Ecto neural progenitor cell (in vitro differentiated cells): Measurements from ENCODE around the gene SEMG1.

Experiments
- DNase-seq: peaks from one replicate; pipeline ENCODE4 v3.0.0-alpha.2; 2018; ENCODE audit warnings: low spot score

Gene SEMG1, protein sequence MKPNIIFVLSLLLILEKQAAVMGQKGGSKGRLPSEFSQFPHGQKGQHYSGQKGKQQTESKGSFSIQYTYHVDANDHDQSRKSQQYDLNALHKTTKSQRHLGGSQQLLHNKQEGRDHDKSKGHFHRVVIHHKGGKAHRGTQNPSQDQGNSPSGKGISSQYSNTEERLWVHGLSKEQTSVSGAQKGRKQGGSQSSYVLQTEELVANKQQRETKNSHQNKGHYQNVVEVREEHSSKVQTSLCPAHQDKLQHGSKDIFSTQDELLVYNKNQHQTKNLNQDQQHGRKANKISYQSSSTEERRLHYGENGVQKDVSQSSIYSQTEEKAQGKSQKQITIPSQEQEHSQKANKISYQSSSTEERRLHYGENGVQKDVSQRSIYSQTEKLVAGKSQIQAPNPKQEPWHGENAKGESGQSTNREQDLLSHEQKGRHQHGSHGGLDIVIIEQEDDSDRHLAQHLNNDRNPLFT

DNA sequence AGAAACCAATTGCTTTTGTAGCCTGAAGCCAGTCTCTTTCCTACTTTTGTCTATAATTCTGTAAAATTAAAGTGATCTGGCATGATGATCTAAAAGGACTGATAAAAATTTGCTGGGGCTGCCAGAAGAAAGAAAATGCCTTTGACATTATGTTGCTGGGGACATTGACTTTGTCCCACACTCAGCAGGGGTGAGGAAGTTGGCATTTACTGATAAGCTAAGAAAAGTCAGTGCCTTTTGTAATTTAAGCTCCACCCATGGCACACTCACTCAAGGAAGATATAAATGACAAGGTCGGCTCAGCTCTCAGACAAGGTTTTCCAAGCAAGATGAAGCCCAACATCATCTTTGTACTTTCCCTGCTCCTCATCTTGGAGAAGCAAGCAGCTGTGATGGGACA lies at the start of gene SEMG1:
TSS of gene SEMG1 (plus strand) at position 309 of the 400 bp plus-strand sequence. CDS start at position 330, 21 bp downstream.
- no peak for DNase-seq

- DNase-seq: no peak
These were observed 48.9 kb upstream of the SEMG1 start for GRCh38 chr20:45157962-45158361.

- no peak for DNase-seq
These were observed 43.6 kb upstream of the SEMG1 start for GRCh38 chr20:45163083-45163803.

DNA sequence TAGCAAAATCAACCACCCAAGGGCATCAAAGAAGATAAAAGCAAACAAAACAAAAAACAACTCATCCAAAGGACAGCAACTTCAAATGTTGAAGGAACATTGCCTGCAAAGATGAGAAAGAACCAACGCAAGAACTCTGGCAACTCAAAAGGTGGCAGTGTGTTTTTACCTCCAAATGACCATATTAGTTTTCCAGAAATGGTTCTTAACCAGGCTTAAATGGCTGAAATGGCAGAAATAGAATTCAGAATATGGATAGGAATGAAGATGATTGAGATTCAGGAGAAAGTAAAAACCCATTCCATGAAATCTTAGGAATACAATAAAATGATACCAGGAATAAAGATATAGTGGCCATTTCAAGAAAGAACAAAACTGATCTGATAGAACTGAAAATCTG lies 41.9 kb upstream of the SEMG1 start:
- no peak for DNase-seq

- DNase-seq: no peak
These were observed 33.3 kb upstream of the SEMG1 start for GRCh38 chr20:45173522-45173921.

GRCh38 chr20:45174434-45175364 lies 32.1 kb upstream of the SEMG1 start, which contains the start of gene PI3:
TSS of gene PI3 (plus strand) at chr20:45174902. CDS start at chr20:45174923, 21 bp downstream.
- no peak for DNase-seq

DNA sequence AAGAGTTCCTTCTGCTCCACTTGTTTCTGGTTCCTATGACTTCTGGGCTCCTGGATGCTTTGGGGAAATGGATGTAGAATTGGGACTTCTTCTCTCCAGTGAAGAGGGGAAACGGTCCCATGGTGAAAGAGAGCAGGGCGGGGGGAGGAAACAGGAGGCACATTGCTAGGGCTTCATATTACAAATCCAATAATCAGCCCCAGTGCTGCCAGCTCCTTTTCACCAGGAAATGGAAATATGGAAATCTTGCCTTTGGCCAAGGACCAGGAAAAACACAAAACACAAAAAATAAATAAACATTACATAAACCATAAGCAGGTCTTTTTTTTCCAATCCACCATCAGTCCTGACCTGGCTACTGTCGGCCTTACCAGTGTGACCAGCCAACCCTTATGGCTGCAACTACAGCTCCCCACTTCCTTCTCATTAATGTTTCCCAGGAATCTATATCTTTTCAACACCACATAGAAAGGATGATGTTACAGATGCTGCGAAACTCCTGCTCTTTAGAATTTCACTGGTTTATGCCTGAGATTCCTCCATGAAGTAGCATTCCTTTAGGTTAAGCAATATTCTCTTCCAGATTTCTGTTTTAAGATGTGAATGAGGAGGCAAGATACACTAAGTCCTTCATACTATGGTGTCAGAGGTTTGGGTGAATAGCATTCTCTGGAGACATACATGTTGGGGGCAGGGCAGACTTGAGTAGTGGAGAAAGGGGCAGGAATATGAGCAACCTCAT lies 30.1 kb upstream of the SEMG1 start:
- DNase-seq: no peak

DNA sequence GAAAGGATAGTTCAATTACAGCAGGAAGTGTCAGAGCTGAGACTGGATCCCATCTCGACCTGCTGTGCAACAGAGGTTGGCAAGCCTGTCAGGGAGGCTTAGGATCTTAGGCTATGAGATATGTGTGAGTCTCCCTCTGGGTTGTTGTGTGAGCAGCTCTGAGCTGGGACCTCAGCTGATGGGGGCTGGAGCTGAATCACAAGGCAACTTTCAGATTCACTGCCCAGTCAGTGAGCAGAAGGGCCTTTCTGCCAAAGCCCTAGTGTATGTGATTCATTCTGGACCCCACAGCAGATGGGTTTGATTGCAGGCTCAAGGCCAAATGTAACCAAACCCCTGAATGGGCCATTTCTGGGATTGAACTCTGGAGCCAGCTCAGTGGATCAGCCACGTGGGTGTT lies 27.7 kb upstream of the SEMG1 start:
- DNase-seq: no peak

DNA sequence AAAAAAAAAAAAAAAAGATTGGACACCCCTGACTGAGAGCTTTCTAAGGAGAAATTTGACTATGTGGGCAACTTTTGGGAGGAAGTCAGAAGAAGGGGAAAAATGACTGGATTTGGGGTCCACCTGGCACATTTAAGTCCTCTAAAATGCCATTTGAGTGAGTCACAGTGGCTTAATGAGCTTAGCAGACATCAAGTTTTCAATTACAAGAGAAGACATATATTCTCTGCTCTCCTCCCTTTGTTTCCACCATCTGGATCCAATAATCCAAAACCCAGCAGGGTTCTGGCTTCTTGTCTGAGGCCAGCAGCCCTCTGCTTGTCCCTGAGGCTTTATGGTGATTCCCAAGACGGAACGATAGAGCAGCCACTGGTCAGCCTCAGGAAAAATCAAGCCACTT lies 25.2 kb upstream of the SEMG1 start:
- no peak for DNase-seq

GRCh38 chr20:45183084-45183483 lies 23.7 kb upstream of the SEMG1 start:
- no peak for DNase-seq

DNA sequence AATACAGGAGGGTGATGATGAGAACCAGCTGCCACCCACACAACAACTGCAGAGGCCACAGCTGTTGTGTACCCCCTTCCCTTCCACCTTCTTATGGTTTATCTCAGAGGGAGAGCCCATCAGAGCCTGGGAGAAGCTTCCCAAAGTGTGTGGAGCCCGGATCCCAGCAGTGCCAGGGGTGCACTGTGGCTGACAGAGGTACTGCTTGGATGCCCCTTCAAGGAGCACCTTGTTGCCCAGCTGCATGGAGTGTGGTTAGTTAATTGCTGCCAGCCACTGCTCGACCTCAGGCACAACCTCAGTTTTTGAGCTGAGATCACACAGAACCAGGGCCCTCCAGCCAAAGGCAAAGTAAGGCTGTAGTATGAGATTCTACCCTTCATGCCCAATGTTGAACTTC lies 19.1 kb upstream of the SEMG1 start:
- no peak for DNase-seq

- DNase-seq: no peak
These were observed 17.7 kb upstream of the SEMG1 start for GRCh38 chr20:45189067-45189609.

DNA sequence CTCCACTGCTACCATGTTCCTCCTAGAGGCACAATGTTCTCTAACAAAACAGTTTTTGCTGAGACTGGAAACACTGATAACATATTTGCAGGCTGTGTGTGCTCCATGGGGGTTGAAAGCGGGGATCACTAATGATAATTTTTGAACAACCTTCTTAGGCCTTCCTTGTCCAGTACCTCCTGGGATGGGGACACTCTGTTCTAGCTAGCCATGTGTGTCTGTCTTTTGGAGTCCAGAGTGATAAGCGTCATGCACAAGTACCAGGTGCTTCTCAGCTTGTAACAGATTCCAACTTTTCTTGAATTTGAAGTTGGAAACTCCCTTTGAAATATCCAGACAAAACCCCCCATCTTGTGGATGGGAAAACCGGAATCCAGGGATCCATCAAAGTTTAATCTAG lies 17.0 kb upstream of the SEMG1 start:
- no peak for DNase-seq

- no peak for DNase-seq
These were observed 14.9 kb upstream of the SEMG1 start for GRCh38 chr20:45191926-45192325.

GRCh38 chr20:45193331-45193730 lies 13.5 kb upstream of the SEMG1 start:
- DNase-seq: no peak

GRCh38 chr20:45209924-45210323 lies 3.1 kb downstream of the SEMG1 start:
- DNase-seq: no peak

DNA sequence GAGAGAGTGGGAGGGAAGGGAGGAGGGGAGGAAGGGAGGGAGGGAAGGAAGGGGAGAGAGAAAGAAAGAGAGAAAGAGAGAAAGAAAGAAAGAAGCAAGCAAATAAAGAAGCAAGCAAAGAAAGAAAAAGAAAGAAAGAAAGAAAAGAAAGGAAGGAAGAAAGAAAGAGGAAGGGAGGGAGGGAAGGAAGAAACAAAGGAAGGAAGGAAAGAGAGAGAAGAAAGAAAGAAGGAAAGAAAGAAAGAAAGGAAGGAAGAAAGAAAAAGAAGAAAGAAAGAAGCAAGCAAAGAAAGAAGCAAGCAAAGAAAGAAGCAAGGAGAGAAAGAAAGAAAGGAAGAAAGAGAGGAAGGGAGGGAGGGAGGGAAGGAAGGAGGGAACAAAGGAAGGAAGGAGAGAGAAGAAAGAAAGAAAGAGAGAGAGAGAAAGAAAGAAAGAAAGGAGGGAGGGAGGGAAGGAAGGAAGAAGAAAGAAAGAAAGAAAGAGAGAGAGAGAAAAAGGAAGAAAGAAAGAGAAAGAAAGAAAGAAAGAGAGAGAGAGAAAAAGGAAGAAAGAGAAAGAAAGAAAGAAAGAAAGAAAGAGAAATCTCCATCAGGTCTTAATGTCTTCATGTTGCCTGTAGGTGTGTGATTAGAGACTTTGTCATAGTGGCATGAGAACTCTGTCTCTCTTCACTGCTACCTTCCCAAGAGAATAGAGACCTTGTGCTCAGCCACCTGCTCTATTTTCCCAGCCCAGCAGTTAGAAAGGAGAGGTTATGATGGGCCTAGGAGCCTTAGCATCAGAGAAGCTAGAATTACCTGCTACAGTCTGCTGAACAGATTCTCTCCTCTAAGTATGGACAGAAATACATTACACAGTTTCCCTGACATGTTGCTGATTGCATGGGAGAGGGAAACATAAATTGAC lies 5.0 kb downstream of the SEMG1 start:
- DNase-seq: no peak

DNA sequence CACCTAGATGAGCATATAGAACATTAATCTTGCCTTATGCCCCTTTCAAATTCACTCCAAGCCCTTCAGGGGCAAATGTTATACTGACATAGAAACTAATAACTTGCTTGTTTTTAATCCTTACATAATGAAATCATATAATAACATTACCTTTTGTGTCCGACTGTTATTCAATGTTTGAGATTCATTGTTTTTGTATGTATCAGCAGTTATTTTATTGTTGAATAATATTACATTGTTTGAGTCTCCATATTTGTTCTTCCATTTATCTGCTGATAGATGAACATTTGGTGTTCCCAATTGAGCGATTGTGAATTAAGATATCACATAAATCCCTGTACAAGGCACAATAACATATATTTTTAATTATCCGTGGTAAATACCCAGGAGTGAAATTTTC lies 6.0 kb downstream of the SEMG1 start:
- DNase-seq: no peak

DNA sequence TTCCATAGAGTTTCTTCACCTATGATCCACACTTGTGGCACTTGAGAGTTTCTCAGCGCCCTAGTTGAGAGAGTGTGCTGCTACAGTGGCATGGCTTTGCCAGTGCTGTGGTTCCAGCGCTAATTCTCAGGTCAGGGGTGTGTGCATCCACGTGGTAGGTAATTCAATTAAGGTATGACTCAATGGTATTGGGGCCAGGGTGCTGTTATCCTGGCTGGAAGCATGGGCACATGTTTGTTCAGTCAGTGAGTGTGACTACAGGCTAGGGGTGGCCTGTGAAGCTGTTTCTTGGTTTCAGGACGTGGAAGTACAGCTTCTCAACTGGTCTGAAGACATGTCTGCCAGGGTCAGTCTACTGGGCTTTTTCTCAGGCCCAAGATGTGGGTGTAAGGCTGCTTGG lies 11.3 kb downstream of the SEMG1 start:
- DNase-seq: no peak

- DNase-seq: no peak
These were observed 11.8 kb downstream of the SEMG1 start for GRCh38 chr20:45218636-45219035.
